ENCODE measurements around the gene PRSS22.

PRSS22 gene

DNA sequence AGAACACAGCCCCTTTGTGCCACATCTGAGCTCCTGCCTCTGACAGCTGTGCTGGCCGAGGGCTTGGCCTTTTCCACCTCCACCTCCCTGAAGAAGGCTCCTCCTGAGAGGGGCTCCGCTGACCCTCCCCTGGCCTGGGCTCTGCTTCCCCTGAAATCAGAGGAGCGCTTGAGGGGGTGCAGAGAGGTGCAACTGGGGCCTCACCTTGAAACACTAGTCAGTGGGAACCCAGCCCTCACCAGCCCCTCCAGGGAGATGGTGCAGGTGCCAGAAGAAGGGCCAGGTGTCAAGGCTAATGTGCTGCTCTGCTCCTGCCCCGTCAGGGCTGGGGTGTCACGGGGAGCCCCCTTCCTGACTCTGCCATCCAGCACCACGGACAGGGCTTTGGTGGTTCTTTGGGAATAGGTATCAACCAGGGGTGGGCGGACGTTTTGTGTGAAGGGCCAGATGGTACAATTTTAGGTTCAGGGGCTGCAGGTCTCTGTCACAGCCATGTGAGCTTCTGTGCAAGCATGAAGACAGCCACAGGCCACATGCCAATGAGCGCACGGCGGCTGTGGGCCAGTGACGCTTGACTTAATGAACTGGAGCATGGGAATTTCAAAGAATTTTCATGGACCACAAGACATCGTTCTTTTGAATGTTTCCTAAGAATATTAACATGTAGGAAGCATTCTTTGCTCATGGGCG lies 30.0 kb downstream of the PRSS22 start:
- DNase-seq, result no peak

DNA sequence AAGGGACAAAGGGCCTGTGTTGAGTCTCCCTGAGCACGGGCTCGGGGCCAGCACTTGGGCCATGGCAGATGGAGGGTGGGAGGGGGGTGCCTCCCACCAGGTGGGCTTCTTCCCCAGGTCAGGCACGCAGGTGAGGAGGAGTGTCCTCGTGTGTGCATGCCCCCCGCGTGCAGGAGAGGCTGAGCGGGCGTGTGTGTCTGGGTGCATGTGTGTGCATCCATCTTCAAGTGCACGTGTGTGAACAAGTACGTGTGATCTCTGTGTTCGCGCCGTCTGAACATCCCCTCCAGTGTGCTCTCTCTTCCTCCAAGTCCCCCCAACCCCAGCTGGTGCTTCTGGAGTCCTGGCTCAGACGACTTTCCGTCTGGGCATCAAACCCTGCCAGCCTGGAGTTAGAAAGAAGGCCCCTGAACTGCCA lies 30.6 kb downstream of the PRSS22 start:
- DNase-seq, result no peak

DNA sequence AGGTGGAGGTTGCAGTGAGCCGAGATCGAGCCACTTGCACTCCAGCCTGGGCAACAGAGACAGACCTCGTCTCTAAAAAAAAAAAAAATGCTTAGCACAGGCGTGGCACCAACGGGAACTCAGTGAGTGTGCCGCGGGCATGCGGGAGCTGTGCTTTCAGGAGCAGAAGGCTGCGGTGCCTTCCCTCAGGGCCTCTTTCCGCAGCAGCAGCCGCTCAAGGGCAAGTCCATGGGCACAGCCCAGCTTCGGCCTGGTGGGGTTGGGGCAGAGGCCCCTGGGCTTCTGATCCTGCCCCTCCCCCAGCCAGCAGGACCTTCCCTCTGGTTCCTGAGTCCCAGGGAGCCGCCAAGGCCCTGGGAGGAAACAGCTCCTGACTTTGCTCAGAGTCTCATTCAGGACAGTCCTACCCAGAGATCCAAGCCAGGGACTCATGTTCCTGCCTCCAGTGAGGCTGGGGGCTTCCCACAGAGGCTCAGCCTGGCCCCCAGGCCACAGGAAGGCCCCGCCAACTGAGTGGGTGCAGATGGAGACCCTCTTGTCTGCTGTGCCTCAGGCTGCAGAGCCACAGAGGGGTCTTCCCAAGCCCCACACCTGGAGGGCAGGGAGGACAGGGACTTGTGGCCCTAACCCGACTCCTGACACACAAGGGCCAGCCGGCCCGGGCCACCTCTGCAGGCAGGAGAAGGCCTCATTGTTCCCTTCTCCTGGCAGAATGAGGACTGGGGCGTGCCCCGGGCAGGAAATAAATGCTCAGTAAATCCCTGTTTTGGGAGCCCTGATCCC lies 31.2 kb downstream of the PRSS22 start:
- DNase-seq, result no peak

DNA sequence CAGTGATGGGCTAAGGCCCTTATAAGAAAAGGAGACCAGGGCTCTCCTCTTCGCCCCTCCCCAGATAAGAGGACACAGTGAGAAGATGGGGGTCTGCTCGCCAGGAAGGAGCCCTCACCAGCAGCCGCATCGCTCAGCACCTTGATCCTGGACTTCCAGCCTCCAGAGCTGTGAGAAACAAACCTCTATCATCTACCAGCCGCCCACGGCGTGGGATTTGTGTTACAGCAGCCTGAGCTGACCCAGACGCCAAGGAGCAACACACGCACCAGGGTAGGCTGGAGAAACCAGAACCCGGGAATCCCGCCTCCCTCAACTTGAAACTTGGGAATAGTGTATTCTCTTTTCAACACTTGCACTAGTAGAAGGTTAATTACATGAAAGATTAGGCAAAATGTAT lies 32.1 kb downstream of the PRSS22 start:
- no peak for DNase-seq

DNA sequence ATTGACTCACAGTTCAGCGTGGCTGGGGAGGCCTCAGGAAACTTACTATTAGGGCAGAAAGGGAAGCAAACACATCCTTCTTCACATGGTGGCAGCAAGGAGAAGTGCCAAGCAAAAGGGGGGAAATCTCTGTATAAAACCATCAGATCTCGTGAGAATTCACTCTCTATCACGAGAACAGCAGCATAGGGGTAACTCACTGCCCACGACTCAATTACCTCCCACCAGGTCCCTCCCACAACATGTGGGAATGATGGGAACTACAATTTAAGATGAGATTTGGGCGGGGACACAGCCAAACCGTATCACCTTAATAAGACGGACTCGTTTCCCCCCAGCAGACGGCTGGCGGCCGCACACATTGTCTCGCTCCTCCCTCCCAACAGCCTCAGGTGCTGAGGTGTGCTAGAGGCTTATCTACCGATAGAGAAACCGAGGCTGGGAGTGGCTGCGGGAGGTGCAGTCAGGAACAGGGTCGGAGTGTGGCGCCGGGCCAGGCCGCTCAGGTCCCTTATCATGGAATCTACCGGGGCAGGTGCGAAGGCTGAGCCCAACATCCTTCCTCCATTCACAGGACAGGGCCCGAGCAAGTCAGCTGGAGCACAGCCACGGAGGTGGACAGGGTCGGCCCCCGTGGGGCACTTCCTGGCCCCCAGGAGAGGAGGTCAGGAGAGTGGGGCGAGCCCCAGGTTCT lies 32.8 kb downstream of the PRSS22 start:
- DNase-seq, result no peak

DNA sequence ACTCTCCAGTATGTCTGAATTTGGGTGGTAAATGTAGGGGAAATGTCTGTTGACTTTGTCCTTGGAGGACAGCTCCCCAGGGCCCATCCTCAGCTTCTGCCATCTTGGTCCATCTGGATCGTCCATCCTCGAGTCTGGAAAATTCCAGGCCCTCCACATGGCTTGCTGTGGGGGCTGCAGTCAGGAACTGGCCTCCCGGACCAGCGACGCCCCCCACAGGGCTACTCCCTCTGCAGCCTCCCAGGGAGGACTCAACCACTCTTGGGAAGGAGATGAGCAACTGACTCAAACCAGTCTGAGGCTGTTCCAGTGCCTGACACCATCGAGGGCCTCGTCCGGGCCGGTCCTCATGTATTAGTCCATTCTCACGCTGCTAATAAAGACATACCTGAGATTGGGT lies 33.3 kb downstream of the PRSS22 start:
- no peak for DNase-seq

DNA sequence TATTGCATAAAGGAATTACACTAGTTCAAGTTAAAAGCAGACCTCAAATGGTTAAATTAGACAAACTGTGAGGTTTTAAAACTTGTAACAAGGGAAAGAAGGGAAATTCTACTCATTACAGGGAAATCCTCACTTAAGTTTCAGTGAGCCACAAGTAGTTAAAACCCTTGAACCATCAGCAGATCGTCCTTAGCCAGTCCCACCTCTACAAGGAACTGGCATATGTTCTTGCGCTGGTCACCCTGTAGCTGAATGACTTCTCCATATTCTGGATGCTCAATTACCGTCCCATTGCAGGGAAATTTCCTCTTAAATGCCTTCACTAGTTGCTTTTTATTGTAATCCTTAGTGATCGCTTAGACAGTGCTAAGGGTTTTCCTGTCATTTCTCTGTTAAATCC lies 35.5 kb downstream of the PRSS22 start:
- no peak for DNase-seq

DNA sequence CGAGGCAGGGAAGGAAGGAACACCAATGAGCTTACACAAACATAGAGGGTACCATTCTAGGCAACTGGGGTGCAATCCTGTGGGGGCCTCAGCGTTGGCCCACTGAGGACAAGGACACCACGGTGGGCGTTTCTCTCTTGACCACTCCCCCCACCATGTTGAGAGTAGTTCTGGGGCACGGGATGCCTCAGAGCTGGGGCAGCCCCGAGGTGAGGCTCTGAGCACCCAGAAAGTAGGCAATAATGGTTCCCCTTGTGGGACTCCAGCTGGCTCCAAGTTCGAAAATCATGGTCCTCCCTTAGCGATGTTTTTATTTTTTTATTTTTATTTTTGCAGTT lies 35.8 kb downstream of the PRSS22 start:
- no peak for DNase-seq

DNA sequence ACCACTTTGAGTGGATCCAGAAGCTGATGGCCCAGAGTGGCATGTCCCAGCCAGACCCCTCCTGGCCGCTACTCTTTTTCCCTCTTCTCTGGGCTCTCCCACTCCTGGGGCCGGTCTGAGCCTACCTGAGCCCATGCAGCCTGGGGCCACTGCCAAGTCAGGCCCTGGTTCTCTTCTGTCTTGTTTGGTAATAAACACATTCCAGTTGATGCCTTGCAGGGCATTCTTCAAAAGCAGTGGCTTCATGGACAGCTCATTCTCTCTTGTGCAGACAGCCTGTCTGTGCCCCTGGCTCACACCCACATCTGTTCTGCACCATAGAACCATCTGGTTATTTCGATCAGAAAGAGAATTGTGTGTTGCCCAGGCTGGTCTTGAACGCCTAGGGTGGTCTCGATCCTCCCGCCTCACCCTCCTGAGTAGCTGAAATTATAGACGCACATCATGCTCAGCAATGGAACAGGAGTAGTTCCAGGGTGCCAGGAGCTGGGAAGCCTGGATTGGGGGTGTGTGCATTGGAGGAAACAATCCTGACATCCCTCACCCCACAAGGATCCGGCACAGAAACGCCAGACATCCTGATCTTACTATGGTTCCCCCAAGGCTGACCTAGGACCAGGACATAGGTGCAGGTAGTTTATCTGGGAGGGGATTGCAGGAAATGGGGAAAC lies 36.3 kb downstream of the PRSS22 start:
- no peak for DNase-seq

DNA sequence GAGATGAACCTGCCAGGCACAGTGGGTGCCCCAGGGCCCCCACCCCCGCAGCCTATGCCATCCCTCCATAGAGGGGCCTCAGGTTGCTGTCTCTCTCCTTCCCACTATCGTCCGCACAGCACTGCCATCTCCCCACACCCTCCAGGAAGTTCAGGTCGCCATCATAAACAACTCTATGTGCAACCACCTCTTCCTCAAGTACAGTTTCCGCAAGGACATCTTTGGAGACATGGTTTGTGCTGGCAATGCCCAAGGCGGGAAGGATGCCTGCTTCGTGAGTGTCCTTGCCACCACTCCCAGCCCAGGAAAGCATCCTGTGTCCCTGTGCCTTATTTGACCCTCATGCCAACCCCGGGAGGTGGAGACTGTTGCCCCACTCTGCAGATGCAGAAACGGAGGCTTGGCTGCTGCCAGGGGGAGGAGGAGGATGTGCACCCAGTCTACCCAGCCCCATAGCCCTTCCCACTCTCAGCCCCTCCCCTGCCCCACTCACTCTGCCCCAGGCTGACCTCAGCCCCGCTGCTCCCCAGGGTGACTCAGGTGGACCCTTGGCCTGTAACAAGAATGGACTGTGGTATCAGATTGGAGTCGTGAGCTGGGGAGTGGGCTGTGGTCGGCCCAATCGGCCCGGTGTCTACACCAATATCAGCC lies 37.0 kb downstream of the PRSS22 start:
- DNase-seq, result no peak

DNA sequence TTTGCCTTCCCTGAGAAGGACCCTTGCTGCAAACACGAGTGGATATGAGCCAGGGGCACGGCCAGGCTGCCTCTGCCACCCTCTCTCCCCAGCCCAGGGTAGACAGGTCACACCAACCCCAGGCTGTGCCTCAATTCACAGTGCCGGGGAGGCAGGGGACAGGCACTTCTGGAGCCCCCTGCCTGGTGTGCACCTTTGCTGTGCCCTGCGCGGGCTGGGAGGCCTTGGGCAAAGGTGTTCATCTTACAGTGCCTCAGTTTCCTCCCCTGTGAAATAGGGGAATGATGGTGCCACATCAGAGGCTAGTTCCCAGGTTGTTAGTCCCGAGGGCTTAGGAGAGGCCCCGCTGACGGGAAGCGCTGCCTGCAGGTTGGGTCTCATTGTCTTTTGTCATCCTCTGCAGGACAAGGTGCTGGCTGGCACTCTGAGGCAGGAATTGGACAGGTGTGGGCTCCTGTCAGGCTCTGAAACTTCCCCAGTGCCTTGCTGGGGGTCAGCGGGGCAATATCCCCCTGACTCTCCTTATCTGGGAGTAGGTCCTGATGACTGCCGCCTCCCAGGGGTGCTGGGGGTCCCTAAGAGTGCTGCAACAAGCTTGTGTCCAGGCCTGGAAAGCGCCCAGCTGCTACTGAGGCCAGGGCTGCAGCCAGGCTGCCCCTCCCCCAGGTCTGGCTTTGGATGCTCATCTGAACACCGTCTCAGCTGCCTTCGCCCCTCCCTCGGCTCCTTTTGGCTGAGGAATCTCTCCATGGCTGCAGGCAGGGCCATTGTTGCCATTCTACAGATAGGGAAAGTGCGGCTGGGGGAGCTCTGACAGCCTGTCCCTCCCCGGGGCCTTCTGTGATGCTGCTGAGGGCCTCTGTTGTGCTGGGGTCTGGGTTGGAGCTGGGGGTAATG lies 37.8 kb downstream of the PRSS22 start:
- no peak for DNase-seq

DNA sequence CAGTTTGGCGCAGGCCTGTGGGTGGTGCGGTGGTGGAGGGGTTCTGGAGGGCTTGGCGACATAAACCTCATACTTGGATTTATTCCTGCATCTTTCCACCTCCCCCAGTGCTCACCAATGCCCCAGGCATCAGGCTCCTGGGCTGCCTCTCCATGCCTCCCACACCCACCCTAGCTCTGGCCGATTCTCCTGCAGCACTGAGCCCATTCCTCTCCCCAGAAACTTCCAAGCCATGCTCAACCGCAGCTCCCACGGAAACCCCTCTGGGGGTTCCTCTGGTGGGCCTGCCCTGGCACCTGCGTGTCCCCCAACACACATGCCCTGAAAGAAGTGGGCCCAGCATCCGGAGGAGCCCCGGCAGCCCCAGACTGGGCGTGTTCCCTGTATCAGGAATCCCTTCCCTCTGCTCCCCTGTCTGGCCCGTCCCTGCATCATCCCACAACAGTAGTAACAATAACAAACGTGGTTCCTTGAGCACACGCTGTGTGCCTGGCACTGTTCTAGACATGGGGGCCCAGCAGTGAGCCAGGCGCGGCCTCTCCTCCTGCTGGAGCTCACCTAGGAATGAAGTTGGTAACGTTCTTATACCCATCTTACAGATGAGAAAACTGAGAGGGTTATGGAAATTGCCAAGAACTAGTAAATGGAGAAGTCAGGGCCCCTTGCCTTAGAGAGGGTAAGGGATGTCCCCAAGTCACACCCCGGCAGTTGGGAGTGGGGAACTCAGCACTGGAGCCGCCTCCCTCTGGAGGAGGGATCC lies 38.6 kb downstream of the PRSS22 start:
- DNase-seq, result no peak

DNA sequence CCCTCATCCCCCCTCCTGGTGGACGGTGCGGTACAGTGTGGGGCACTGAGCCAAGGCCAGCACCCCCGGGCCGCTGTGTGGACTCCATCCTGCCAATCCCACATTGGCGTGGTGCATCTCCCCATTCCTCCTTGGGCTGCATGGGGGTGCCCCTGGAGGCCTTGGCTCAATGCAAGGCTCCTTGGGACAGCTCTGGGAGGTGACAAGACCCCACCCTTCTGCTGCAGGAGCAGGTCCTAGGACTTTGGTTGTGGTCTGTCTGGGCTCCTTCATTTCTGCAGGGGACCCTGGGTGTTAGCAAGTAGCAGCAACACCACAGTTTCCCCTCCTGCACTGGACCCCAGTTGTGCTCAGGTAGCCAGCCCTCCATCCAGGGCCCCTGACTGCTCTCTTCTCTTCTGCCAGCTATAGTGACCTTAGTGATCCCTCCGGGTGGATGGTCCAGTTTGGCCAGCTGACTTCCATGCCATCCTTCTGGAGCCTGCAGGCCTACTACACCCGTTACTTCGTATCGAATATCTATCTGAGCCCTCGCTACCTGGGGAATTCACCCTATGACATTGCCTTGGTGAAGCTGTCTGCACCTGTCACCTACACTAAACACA lies 39.6 kb downstream of the PRSS22 start:
- no peak for DNase-seq

DNA sequence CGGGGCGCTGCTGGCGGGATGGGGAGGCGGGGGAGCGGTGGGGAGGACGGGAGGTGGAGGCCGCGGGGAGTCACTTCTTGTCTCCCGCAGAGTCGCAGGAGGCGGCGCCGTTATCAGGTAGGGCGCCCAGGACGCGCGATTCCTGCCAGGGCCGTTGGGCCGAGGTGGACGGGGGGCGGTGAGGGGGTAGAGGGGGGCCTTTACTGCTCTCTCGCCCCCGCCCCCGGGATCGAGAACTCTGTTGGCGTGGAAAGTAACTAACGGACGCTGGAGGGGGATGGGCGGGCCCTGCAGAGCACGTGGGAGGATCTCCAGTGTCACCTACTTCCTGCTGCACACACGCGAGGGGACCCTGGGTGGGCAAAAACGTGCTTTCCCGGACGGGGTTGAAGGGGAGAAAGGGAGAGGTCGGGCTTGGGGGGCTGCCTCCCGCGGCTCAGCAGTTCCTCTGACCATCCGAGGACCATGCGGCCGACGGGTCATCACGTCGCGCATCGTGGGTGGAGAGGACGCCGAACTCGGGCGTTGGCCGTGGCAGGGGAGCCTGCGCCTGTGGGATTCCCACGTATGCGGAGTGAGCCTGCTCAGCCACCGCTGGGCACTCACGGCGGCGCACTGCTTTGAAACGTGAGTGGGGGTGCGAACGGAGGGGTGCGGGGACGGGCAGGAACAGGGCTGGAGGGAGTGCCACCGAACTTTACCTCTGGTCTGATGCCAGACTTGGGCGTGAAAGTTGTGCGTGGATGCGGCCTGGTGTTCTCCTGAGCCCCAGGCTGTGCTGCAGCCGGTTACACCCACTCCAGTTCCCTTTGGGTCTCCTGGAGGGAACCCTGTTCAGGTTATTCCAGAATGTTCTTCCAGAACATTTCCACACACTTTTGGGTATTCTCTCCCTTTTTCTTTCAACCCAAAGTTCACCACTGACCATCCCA lies 40.4 kb downstream of the PRSS22 start:
- DNase-seq, result no peak

DNA sequence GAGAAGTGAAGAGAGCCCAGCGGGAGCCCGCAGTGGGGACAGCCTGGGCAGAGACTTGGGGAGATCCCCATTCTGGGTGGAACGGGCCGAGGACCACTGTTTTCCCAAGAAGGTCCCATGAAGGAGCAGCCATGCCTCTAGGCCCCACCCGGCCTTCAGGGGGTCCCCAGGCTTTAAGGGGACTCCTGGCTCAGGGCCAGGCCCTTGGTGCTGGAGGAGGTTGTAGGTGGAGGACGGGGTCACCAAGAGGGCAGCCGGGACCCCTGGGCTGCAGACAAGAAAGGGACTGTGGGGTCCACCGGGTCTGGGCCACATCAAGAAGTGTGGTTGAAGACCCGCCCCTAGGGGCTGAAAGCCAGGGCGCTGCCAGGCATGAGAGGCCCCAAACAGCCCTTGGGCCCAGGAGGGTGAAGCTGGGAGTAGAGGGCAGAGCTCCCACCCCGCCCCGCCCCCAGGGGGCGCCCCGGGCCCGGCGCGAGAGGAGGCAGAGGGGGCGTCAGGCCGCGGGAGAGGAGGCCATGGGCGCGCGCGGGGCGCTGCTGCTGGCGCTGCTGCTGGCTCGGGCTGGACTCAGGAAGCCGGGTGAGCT lies 41.1 kb downstream of the PRSS22 start, which contains the start of gene PRSS21:
PRSS21 (plus strand) TSS at position 487 of the 589 bp plus-strand sequence; CDS start at position 519, 32 bp downstream.
- no peak for DNase-seq

DNA sequence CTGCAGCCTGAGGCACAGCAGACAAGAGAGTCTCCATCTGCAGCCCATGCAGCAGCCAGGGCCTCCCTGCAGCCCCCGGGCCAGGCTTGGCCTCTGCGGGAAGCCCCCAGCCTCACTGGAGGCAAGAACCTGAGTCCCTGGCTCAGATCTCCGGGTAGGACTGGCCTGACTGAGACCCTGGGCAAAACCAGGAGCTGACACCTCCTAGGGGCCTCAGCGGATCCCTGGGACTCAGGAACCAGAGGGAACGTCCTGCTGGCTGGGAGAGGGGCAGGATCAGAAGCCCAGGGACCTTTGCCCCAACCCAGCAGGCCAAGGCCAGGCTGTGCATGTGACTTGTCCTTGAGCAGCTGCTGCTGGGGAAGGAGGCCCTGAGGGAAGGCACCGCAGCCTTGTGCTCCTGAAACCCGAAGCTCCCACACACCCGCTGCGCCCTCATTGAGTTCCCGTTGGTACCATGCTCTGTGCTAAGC lies 42.6 kb downstream of the PRSS22 start:
- no peak for DNase-seq

DNA sequence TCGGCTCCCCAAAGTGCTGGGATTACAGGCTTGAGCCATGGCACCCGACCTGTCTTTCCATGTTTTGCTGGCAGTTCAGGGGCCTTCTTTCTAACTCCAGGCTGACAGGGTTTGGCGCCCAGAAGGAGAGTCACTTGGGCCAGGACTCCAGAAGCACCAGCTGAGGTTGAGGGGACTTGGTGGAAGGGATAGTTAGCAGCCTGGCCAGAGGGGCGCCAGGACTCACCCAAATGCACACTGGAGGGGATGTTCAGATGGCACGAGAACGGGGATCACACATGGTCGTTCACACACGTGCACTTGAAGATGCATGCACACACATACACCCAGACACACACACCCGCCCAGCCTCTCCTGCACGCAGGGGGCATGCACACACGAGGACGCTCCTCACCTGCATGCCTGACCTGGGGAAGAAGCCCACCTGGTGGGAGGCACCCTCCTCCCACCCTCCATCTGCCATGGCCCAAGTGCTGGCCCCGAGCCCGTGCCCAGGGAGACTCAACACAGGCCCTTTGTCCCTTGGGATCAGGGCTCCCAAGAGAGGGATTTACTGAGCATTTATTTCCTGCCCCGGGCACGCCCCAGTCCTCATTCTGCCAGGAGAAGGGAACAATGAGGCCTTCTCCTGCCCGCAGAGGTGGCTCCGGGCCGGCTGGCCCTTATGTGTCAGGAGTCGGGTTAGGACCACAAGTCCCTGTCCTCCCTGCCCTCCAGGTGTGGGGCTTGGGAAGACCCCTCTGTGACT lies 43.2 kb downstream of the PRSS22 start:
- DNase-seq, result no peak

DNA sequence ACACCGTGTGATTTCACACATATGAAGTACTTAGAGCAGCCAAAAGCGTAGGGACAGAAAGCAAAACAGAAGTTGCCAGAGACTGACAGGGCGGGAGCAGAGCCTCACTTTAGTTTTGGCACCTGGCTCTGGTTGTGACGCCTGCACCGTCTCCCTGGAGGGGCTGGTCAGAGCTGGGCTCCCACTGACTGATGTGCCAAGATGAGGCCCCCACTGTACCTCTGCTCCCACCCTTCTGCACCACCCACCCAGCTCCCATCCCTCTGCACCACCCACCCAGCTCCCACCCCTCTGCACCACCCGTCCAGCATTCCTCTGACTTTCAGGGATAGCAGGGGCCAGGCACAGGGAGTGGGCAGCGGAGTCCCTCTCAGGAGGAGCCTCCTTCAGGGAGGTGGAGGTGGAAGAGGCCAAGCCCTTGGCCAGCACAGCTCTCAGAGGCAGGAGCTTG lies 44.2 kb downstream of the PRSS22 start:
- DNase-seq, result no peak
